Calu3 (cell line): ENCODE measurements around the gene DPP6. TPM values are rescaled to one million over a fixed set of nuclear protein-coding genes. Genes with fewer than 3 reads are reported as not detected.

ENCODE experiments used
- BruUV-seq: library from RNA; stranded (reverse); fragments of 400-500 nt; replicated peaks from 2 replicates; lab custom pipeline; 2021; lab: Mats Ljungman, UMichigan
- CTCF ChIA-PET: fragments of 300-600 bp; sonication (Branson Sonifier 250); formaldehyde crosslinking; loops from one replicate; lab custom pipeline; 2022; ENCODE audit warnings: antibody characterized with exemption; lab: Charles Lee
- DNase-seq: peaks from one replicate; pipeline ENCODE4 v3.0.0; 2022
- H3K27ac Mint-ChIP-seq: one replicate; pipeline ENCODE4 v1.8.0; 2022; ENCODE audit warnings: mixed read lengths; ENCODE audit not compliant: unreplicated experiment
- H3K27me3 Mint-ChIP-seq: one replicate; pipeline ENCODE4 v1.8.0; 2022; ENCODE audit warnings: mixed read lengths; ENCODE audit not compliant: unreplicated experiment
- H3K36me3 Mint-ChIP-seq: one replicate; pipeline ENCODE4 v1.8.0; 2022; ENCODE audit warnings: mild to moderate bottlenecking, moderate library complexity, mixed read lengths; ENCODE audit not compliant: insufficient read depth, unreplicated experiment
- H3K4me1 Mint-ChIP-seq: one replicate; pipeline ENCODE4 v1.8.0; 2022; ENCODE audit warnings: mild to moderate bottlenecking, low read depth, mixed read lengths; ENCODE audit not compliant: unreplicated experiment
- H3K4me3 Mint-ChIP-seq: one replicate; pipeline ENCODE4 v1.8.0; 2022; ENCODE audit warnings: mild to moderate bottlenecking, low read depth, moderate library complexity, mixed read lengths; ENCODE audit not compliant: unreplicated experiment
- H3K9me3 Mint-ChIP-seq: one replicate; pipeline ENCODE4 v1.8.0; 2022; ENCODE audit warnings: low read depth, mixed read lengths; ENCODE audit not compliant: unreplicated experiment
- CTCF ChIP-seq: fragments of 200-600 bp; IDR thresholded peaks from one replicate; pipeline ENCODE4 v1.8.0; 2022; ENCODE audit warnings: antibody characterized with exemption; ENCODE audit not compliant: unreplicated experiment
- intact Hi-C: fragments of 100-400 bp; cut with micrococcal nuclease; formaldehyde crosslinking; loops from one replicate; pipeline ENCODE4 v1.10.0; 2022; ENCODE audit not compliant: unreplicated experiment
- total RNA-seq: library from RNA; stranded (reverse); gene quantifications from 2 replicates; pipeline ENCODE4 v1.2.3, GENCODE V29; 2022

DPP6 gene
- total RNA-seq, 1 experiment from 2014 or later = not detected

- Mint-ChIP-seq H3K9me3 (peaks cover 26% of the 10 kb centered on the region), H3K27ac (no peak overlapping the region), H3K36me3 (no peaks in the 10 kb centered on the region), H3K4me3 (no peak overlapping the region), H3K27me3 (no peaks in the 10 kb centered on the region), H3K4me1 (no peaks in the 10 kb centered on the region)
- intact Hi-C loops = no loop called here
- no TSS peak for BruUV-seq
- CTCF ChIA-PET = no interaction called here
- no peak for TF ChIP-seq CTCF
- no peak for DNase-seq
Observed at GRCh38 chr7:154633641-154634040, 581.4 kb downstream of the DPP6 start.

- no peak for DNase-seq
- Mint-ChIP-seq H3K27me3 (no peaks in the 10 kb centered on the region), H3K27ac (no peak overlapping the region), H3K4me1 (no peaks in the 10 kb centered on the region), H3K9me3 (peaks cover 12% of the 10 kb centered on the region), H3K4me3 (no peak overlapping the region), H3K36me3 (no peaks in the 10 kb centered on the region)
- CTCF ChIA-PET = no interaction called here
- BruUV-seq = no TSS peak
- no peak for TF ChIP-seq CTCF
- intact Hi-C loops = no loop called here
Observed at GRCh38 chr7:154638286-154638685, 586.1 kb downstream of the DPP6 start.

- H3K4me1 Mint-ChIP-seq = no peaks in the 10 kb centered on the region
- H3K9me3 Mint-ChIP-seq = peaks cover 11% of the 10 kb centered on the region
- TF ChIP-seq CTCF = no peak
- H3K36me3 Mint-ChIP-seq = no peaks in the 10 kb centered on the region
- no peak overlapping the region for H3K27ac Mint-ChIP-seq
- CTCF ChIA-PET = no interaction called here
- intact Hi-C loops = no loop called here
- H3K4me3 Mint-ChIP-seq = no peak overlapping the region
- BruUV-seq = no TSS peak
- no peaks in the 10 kb centered on the region for H3K27me3 Mint-ChIP-seq
- no peak for DNase-seq
Observed at GRCh38 chr7:154640266-154640865, 588.2 kb downstream of the DPP6 start.

DNA sequence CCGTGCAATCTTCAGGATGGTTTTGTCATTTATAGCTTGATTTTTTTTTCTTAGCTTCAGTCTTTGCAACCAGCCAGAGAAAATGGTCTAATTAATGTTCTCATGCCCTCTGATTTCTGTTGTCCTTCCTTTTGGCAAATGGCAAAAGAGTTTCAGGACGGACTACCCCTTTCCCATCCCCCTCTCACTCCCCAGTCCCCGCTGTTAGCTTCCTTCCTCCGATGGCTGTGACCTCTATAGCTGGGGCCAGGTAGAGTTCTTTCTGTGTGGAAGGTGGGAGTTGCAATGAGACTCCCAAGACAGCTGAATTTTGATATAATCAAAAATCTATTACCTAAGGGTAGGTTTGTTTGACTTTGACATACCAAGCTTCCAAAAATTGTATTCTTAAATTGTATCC lies 588.7 kb downstream of the DPP6 start:
- peaks cover 9% of the 10 kb centered on the region for H3K9me3 Mint-ChIP-seq
- intact Hi-C loops = no loop called here
- no peaks in the 10 kb centered on the region for H3K36me3 Mint-ChIP-seq
- no peak overlapping the region for H3K27ac Mint-ChIP-seq
- no peaks in the 10 kb centered on the region for H3K27me3 Mint-ChIP-seq
- no peak for TF ChIP-seq CTCF
- CTCF ChIA-PET = no interaction called here
- DNase-seq = no peak
- H3K4me1 Mint-ChIP-seq = no peaks in the 10 kb centered on the region
- no peak overlapping the region for H3K4me3 Mint-ChIP-seq
- BruUV-seq = no TSS peak
